ENCODE results near the gene NUTM2A.
"Not testable (repeated sequence)": the region's sequence is repeated elsewhere in the genome, so short reads cannot be mapped to it uniquely, and the experiment has no call there.

Gene NUTM2A

DNA sequence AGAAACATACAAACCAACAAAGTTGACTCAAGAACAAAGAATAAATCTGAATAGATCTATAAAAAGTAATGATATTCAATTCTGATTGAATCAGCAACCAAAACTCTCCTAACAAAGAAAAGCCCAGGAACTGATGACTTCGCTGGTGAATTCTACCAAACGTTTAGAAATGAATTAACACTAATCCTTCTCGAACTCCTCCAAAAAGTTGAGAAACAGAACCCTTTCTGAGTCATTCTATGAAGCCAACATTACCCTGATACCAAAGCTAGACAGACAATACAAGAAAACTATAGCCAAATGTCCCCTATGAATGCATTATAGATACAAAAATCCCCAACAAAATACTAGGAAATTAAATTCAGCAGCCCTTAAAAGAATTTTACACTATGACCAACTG lies 16.9 kb downstream of the NUTM2A start:
- not testable (repeated sequence) for H3K4me3 ChIP-seq (ENCODE audit: insufficient read depth, low read depth, low read length, poor library complexity, severe bottlenecking); H3K27me3 ChIP-seq (replicated peaks; ENCODE audit: control insufficient read depth, insufficient read depth, low read length, poor library complexity, severe bottlenecking); H3K9me3 ChIP-seq (ENCODE audit: control insufficient read depth, low read length); H3K36me3 ChIP-seq (ENCODE audit: control insufficient read depth, insufficient read depth, low read length); H3K4me1 ChIP-seq (ENCODE audit: control insufficient read depth, insufficient read depth, low read length, poor library complexity, severe bottlenecking); DNase-seq; H3K27ac ChIP-seq (ENCODE audit: insufficient read depth, low read length, poor library complexity, severe bottlenecking)

DNA sequence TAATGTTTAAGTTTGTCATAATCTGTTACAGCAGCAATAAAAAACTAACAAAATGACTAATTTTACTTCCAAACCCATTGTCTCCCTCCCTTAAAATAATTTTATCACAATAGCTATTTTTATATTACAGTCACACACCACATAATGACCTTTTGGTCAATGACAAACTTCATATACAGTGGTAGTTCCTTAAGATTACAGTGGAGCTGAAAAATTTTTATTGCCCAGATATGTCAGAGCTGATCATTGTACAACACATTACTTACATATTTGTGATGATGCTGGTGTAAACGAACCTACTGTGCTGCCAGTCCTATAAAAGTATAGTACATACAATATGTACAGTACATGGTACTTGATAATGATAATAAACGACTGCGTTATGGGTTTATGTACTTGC lies 22.1 kb downstream of the NUTM2A start:
- H3K4me1 ChIP-seq (ENCODE audit: control insufficient read depth, insufficient read depth, low read length, poor library complexity, severe bottlenecking); H3K4me3 ChIP-seq (ENCODE audit: insufficient read depth, low read depth, low read length, poor library complexity, severe bottlenecking); H3K27me3 ChIP-seq (replicated peaks; ENCODE audit: control insufficient read depth, insufficient read depth, low read length, poor library complexity, severe bottlenecking); DNase-seq; H3K27ac ChIP-seq (ENCODE audit: insufficient read depth, low read length, poor library complexity, severe bottlenecking); H3K9me3 ChIP-seq (ENCODE audit: control insufficient read depth, low read length); H3K36me3 ChIP-seq (ENCODE audit: control insufficient read depth, insufficient read depth, low read length): not testable (repeated sequence)

DNA sequence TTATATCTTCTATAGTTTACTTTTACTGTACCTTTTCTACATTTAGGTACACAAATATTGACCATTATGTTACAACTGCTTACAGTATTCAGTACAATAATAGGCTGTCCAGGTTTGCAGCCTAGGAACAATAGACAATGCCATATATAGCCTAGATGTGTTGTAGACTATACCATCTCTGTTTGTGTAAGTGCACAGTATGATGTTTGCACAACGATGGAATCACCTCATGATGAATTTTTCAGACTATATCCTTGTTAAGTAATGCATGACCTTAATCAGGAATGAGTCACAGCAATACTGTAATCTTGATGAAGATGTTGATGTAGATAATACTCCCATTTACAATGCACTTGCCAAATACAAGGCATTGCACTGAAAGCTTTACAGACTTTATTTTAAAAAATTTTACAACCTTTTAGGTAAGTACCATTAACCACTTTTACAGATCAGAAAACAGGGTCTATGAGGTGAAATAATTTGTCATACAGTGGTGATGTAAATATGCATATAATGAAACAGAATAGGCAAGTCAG lies 23.6 kb downstream of the NUTM2A start:
- H3K27me3 ChIP-seq (replicated peaks; ENCODE audit: control insufficient read depth, insufficient read depth, low read length, poor library complexity, severe bottlenecking); H3K27ac ChIP-seq (ENCODE audit: insufficient read depth, low read length, poor library complexity, severe bottlenecking); H3K4me3 ChIP-seq (ENCODE audit: insufficient read depth, low read depth, low read length, poor library complexity, severe bottlenecking); H3K4me1 ChIP-seq (ENCODE audit: control insufficient read depth, insufficient read depth, low read length, poor library complexity, severe bottlenecking); H3K36me3 ChIP-seq (ENCODE audit: control insufficient read depth, insufficient read depth, low read length); DNase-seq; H3K9me3 ChIP-seq (ENCODE audit: control insufficient read depth, low read length): not testable (repeated sequence)

DNA sequence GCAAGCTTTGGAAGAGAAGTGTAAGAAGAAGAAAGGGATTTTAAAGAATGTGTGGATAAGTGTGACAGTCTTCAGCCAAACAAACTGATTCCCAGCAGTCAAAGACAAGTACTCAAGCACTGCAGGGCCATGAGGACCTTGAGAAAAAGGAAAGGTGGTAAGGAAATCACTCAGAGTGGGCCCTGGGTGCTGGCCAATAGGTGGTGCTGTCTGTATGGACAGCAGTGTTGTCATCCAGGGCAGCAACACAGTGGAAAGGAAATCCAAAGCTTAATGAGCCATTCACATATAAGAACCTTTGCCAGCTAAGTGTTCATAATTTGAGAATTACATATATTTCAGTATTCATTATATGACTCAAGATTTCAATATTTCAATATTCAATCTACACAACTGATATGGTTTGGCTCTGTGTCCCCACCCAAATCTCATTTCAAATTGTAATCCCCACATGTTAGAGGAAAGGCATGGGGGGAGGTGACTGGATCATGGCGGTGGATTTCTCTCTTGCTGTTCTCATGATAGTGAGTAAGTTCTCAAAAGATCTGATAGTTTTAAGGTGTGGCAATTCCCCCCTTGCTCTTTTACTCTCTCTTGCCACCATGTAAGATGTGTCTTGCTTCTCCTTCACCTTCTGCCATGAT lies 55.6 kb downstream of the NUTM2A start:
- H3K4me1 ChIP-seq (ENCODE audit: control insufficient read depth, insufficient read depth, low read length, poor library complexity, severe bottlenecking); H3K27ac ChIP-seq (ENCODE audit: insufficient read depth, low read length, poor library complexity, severe bottlenecking); DNase-seq; H3K4me3 ChIP-seq (ENCODE audit: insufficient read depth, low read depth, low read length, poor library complexity, severe bottlenecking); H3K9me3 ChIP-seq (ENCODE audit: control insufficient read depth, low read length); H3K36me3 ChIP-seq (ENCODE audit: control insufficient read depth, insufficient read depth, low read length); H3K27me3 ChIP-seq (replicated peaks; ENCODE audit: control insufficient read depth, insufficient read depth, low read length, poor library complexity, severe bottlenecking): not testable (repeated sequence)
